Upper lobe of left lung (tissue), 4 donors: ENCODE results near the gene KANK3.

Experiments used
- EP300 ChIP-seq, 4 donors: sonication (generic); formaldehyde crosslinking; IDR thresholded peaks; one replicate each; pipeline ENCODE4 v1.5.1; 2017; ENCODE audit warnings: antibody characterized with exemption in 4 of 4, control low read depth in 2 of 4
- POLR2A ChIP-seq, 4 donors: fragments of 450-650 bp; IDR thresholded peaks; one replicate each; pipeline ENCODE4 v1.5.1; 2016 to 2017; ENCODE audit warnings: antibody characterized with exemption in 4 of 4, mild to moderate bottlenecking in 2 of 4
- POLR2AphosphoS5 ChIP-seq, 2 donors: sonication (generic); formaldehyde crosslinking; IDR thresholded peaks; one replicate each; pipeline ENCODE4 v1.5.1; 2017; ENCODE audit warnings: antibody characterized with exemption in 2 of 2
- TF ChIP-seq, protein P1 (sequence below), 6 experiments: fragments of 450-650 bp in 4 of 6; fragments of 200-600 bp in 2 of 6; sonication (generic) in 2 of 6; IDR thresholded peaks; one replicate each; pipeline ENCODE4 v1.5.1; 2016 to 2019; ENCODE audit warnings: antibody characterized with exemption in 6 of 6

GRCh38 chr19:8337728-8338127 lies 5.3 kb downstream of the KANK3 start:
- TF ChIP-seq POLR2A (IDR thresholded peaks at IDR 0.05) (no peak), POLR2AphosphoS5 (IDR thresholded peaks at IDR 0.05) (no peak), EP300 (IDR thresholded peaks at IDR 0.05) (no peak)
- TF ChIP-seq, protein P1, sequence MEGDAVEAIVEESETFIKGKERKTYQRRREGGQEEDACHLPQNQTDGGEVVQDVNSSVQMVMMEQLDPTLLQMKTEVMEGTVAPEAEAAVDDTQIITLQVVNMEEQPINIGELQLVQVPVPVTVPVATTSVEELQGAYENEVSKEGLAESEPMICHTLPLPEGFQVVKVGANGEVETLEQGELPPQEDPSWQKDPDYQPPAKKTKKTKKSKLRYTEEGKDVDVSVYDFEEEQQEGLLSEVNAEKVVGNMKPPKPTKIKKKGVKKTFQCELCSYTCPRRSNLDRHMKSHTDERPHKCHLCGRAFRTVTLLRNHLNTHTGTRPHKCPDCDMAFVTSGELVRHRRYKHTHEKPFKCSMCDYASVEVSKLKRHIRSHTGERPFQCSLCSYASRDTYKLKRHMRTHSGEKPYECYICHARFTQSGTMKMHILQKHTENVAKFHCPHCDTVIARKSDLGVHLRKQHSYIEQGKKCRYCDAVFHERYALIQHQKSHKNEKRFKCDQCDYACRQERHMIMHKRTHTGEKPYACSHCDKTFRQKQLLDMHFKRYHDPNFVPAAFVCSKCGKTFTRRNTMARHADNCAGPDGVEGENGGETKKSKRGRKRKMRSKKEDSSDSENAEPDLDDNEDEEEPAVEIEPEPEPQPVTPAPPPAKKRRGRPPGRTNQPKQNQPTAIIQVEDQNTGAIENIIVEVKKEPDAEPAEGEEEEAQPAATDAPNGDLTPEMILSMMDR (IDR thresholded peaks at IDR 0.05) = no peak
